SK-MEL-5 (cell line): Measurements from ENCODE around the gene BMAL1. TPM values are rescaled to one million over a fixed set of nuclear protein-coding genes. Genes with fewer than 3 reads are reported as not detected.
"Not testable (repeated sequence)": the region's sequence is repeated elsewhere in the genome, so short reads cannot be mapped to it uniquely, and the experiment has no call there.

Source experiments
- DNase-seq: peaks from one replicate; pipeline ENCODE4 v3.0.0-alpha.2; 2016; ENCODE audit warnings: low read depth, low spot score
- in situ Hi-C: cut with HindIII; loops from 2 replicates; pipeline ENCODE4 v1.10.0; 2016; ENCODE audit warnings: low sequenced_read_pairs, high pct_unique_total_duplicates, low pct_unique_long_range_greater_than_20kb
- total RNA-seq: library from RNA; depleted of rRNA; stranded (reverse); fragments of >200 nt; shearing (Covaris generic); gene quantifications from 2 replicates; pipeline ENCODE4 v1.2.3, GENCODE V29; 2014

The BMAL1 gene
- total RNA-seq, 1 experiment from 2014 or later: 7.1 TPM

DNA sequence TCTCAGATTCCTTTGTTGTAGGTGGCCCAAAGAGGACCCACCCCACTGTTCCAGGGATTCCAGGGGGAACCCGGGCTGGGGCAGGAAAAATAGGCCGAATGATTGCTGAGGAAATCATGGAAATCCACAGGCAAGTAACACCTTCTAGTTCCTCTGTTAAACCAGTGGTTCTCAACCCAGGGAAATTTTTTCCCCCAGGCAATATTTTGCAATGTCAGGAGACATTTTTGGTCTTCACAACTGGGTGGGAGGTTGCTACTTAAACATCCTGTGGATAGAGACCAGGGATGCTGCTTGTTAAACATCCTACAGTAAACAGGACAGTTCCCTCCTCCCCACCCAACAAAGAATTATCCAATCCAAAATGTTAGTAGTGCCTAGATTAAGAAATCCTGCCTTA is 100.7 kb downstream of the BMAL1 start:
- DNase-seq: no peak
- in situ Hi-C loops: no loop called here

GRCh38 chr11:13380731-13381130 is 103.1 kb downstream of the BMAL1 start:
- in situ Hi-C loops: no loop called here
- DNase-seq: no peak

- in situ Hi-C loops: no loop called here
- DNase-seq: no peak
These were observed 105.2 kb downstream of the BMAL1 start for GRCh38 chr11:13382751-13383150.

- DNase-seq: peak; percentile 79
These were observed 107.5 kb downstream of the BMAL1 start for GRCh38 chr11:13384908-13385640.

DNA sequence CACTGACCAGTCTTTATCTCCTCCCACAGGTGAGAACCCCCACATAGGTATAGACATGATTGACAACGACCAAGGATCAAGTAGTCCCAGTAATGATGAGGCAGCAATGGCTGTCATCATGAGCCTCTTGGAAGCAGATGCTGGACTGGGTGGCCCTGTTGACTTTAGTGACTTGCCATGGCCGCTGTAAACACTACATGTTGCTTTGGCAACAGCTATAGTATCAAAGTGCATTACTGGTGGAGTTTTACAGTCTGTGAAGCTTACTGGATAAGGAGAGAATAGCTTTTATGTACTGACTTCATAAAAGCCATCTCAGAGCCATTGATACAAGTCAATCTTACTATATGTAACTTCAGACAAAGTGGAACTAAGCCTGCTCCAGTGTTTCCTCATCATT is 109.0 kb downstream of the BMAL1 start:
- DNase-seq: no peak
- in situ Hi-C loops: no loop called here

More at GRCh38 chr11:13384908-13385640, 107.5 kb downstream of the BMAL1 start:
- in situ Hi-C loops: no loop called here

DNA sequence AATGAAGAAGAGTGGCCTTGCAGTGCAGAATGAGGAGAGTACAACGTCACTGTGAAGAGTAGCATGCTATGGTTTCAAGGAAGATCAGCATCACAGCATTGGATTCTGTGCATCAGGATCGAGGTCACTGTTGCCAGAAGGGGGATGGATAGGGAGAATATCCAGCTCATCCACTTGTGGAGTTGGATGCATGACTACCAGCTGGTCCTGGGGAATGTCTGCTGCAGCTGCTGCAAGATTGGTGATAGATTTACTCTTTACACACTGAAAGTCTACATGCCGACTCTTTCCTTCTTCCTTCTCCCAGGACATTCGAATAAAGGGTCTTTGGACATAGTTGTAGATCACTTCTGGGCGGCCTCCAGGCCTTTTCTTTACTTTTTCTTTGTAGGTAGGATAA is 111.2 kb downstream of the BMAL1 start:
- in situ Hi-C loops: no loop called here
- no peak for DNase-seq

DNA sequence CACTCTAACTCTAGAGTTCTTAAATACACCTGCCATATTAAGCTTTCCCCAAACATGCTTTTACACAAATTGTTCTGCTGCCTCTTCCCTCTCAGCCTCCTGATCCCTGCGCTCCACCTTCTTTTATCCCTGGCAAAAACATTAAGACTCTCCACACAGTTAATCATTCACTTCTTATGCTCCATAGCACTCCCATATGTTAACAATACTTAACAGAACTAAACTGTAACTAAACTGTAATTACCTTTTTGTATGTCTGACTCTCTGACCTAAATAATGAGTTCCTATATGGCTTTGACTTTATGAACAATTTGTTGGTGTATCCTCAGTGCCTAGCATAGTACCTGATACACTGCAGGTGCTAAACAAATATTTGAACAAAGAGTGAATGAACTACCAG is 113.6 kb downstream of the BMAL1 start:
- no peak for DNase-seq
- in situ Hi-C loops: no loop called here

DNA sequence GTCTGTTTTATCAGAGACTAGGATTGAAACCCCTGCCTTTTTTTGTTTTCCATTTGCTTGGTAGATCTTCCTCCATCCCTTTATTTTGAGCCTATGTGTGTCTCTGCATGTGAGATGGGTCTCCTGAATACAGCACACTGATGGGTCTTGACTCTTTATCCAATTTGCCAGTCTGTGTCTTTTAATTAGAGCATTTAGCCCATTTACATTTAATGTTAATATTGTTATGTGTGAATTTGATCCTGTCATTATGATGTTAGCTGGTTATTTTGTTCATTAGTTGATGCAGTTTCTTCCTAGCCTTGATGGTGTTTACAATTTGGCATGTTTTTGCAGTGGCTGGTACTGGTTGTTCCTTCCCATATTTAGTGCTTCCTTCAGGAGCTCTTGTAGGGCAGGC is 120.7 kb downstream of the BMAL1 start:
- in situ Hi-C loops: not testable (repeated sequence)

GRCh38 chr11:13405220-13405619 is 127.6 kb downstream of the BMAL1 start:
- in situ Hi-C loops: no loop called here
- DNase-seq: no peak

More for the DNA sequence above, 120.7 kb downstream of the BMAL1 start:
- DNase-seq: not testable (repeated sequence)

DNA sequence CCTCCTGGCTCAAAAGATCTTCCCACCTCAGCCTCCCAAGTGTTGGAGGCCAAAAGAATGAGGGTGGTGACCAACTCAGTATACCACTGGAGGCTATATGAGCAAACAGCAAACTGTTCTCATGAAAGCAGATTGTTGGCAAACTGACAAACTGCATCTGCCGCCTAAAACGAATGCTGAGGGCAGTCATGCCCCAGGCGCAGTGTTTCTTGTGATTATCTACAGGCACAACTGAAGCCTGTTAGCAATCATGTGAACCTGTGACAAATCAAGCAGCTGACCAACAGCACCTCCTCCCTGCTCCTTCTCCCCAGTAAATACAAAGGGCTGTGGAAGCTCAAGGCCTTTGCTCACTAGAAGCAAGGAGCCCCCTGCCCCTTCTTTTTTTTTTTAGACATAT is 137.6 kb downstream of the BMAL1 start:
- in situ Hi-C loops: no loop called here
- peak; percentile 99 for DNase-seq

DNA sequence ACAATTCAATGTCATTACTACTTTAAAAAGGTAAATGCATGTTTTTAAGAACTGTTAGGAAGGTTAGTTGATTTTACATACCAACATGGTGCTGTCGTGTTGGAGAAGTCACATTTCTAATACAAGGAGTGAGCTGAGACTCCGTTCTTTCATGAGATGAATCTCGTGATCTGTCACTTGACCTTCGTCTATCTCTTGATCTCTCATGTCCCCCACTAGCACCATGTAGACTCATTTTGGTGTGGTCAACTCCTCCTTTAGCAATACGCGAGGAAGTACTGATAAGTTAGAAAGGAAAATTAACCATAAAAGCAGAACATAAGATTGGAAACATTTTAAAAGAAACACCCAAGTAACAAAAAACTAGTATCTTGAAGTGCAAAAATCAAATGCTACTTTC is 144.0 kb downstream of the BMAL1 start:
- in situ Hi-C loops: no loop called here
- DNase-seq: peak; percentile 76

DNA sequence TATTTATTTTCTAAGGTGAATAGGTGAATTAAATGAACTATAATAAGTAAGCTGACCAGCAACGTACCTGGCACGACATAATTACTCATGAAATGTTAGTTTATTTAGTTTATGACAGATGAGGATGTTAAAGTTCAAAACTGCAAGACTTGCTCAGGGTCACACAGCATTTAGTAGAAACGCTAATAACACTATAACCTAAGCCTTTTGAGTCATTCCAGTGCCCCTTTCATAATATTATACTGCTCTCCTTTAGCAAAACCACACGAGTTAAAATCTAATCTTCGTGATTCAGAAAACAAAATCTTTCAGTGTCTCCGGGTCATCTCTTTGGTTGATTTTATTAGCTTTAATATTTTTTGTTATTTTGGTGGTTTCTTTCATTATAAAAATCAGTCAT is 145.8 kb downstream of the BMAL1 start:
- in situ Hi-C loops: no loop called here
- no peak for DNase-seq

DNA sequence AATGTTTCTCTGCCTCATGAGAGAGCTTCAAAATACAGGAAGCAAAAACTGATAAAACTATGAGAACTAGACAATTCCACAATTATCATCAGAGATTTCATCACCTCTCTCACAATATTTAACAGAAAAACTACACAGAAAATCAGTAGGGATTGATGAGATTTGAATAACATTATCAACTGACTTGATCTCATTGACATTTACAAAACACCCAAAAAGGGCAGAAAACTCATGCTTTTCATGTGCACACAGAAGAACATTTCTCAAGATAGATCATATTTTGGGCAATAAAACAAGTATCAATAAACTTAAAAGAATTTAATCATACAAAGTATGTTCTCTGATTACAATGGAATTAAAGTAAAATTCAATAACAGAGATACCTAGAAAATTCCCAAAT is 149.8 kb downstream of the BMAL1 start:
- no peak for DNase-seq
- in situ Hi-C loops: no loop called here

GRCh38 chr11:13429288-13429687 is 151.7 kb downstream of the BMAL1 start:
- no peak for DNase-seq
- in situ Hi-C loops: no loop called here

- in situ Hi-C loops: no loop called here
- no peak for DNase-seq
These were observed 152.2 kb downstream of the BMAL1 start for GRCh38 chr11:13429836-13430235.

- in situ Hi-C loops: no loop called here
- DNase-seq: no peak
These were observed 155.8 kb downstream of the BMAL1 start for GRCh38 chr11:13433437-13433836.

DNA sequence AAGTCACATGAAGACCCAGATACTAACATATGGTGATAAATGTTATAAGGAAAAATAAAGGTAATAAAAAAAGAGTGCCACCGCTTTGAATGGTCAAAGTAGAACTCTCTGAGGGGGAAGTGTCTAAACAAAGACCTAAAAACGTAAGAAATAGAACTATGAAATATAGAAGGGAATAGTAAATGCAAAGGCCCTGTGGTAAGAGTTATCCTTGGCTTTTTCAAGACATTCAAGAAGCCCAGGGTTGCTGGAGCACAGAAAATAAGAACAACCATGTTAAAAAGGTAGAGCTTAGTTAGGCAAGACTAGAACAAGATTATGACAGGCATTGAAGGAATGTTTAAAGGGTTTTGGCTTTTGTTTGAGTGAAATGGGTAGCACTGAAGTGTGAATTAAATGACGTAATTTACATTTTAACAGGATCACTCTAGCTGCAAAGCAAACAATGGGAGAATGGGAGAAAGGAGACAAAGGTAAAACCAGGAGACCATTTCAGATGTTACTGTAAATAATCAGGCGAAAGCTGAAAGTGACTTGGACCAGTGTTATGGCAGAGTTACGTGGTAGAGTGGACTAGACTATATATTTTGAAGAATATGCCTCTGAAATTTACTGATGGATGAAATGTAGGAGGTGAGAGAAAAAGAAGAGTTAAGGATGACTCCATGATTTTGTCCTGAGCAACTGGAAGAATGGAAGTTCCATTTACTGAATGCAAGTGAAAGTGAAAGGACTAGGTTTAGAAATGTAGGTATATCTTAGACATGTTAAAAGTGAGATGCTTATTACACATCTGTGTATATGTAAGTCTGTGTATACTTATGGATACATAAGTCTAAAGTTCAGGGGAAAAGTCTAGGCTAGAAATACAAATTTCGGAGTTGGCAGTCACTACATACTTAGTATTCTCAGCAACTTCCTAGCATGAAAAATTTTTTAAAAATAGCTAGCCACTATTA is 156.9 kb downstream of the BMAL1 start:
- DNase-seq: no peak
- in situ Hi-C loops: no loop called here

GRCh38 chr11:13436836-13437235 is 159.2 kb downstream of the BMAL1 start:
- DNase-seq, in situ Hi-C loops: not testable (repeated sequence)
